GM19324 (cell line): ENCODE data around the gene UBE2N.
A peak's percentile ranks its signal among the peaks of the same experiment; 100 is the strongest.
"Not testable (repeated sequence)": the region's sequence is repeated elsewhere in the genome, so short reads cannot be mapped to it uniquely, and the experiment has no call there.

ENCODE experiments used
- ATAC-seq: cut with Tn5 transposase; IDR thresholded peaks from one replicate; pipeline ENCODE4 v1.9.1; 2021; ENCODE audit warnings: mild to moderate bottlenecking, moderate library complexity; ENCODE audit not compliant: unreplicated experiment, low FRiP score

The UBE2N gene

DNA sequence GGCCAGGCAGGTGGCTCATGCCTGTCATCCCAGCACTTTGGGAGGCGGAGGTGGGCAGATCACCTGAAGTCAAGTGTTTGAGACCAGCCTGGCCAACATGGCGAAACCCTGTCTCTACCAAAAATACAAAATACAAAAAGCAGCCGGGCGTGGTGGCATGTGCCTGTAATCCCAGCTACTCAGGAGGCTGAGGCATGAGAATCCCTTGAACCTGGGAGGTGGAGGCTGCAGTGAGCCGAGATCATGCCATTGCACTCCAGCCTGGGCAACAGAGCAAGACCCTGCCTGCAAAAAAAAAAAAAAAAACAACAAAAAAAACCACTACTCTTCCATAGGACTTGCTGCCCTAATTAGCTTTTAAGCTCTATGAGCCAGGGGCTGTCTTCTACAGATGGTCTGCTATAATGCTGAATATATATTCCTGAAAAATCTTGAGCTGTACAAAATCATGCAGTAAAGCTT is 59.7 kb downstream of the UBE2N start:
- not testable (repeated sequence) for ATAC-seq

DNA sequence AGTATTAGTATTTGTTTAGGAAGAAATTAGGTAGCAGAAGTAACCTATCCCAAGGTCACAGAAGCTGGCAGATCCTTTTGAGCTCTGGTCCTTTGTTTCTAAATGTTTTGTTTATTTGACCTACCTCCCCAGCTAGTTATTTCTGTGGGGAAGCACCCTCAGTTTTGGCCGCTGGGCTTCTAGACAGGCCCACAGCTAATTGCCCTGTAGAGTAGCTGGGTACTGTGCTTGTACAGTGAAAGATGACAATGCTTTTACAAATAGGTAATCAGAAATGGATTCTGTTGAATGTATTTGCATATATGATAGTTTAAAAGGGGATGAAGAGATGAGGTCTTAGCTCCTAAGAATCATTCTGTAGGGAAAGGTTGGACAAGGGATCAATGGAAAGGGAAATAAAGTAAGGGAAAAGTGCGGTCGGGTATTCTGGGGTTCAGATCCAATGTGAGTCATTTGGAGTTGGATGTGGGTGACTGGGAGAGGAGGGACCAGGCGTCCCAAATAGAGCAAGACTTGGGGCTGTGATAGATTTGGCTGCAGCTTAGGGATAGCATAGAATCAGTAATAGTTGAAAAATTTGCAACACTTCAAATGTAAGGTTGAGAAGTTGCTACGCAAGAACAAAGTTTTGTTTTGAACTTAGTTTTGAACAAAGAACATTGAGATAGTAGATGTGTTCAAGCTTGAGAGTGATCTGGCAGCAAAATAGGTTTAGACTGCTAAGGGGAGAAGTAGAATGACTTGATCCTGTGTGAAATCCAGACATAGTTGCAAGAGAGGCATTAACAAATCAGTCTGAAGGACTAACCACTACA is 60.4 kb downstream of the UBE2N start:
- no peak for ATAC-seq

DNA sequence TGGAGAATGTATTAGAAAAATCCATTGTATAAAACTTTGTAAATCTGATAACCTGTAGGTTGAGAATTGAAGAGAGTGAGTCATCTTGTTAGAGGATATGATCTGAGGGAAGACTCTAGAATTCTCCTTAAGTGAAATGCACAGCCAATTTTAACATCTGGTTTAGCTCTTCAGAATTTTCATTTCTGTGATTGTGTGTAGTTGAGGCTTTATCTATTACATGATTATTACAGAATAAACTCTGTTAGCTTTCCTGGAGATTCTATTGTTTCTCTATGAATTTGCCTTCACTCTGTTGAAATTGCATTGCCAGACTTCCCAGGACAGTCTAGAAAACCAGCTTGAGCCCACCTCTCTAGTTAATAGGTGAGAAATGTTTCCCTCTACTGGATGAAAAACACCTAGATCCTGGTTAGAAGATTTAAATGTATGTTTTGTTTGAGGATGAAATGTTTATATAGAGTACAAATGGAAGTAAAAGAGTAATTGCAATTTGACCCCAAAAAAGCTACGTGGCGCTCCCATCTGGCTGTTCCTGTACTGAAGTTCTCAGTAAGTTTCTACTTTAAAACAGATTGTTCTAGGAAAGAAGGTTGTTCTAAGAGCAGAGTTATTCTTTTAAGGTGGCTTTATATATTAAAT is 61.1 kb downstream of the UBE2N start:
- ATAC-seq = no peak

DNA sequence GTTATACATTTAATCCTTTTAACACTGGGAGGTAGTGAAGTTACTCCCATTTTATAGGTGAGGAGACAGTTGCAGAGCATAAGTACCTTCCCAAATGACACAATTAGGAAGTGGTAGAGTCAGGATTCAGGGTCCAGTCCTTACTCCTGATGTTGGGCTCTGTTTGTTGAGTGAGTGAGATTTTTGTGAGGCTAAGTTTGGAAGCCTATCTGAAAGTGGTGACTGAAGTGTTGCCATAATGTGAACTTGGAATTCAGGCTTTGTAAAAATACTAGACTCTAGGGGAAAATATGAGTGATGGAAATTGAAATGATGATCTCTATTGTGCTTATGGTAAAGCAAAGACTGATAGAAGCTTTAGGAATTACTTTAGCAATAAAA is 61.8 kb downstream of the UBE2N start:
- ATAC-seq = no peak

DNA sequence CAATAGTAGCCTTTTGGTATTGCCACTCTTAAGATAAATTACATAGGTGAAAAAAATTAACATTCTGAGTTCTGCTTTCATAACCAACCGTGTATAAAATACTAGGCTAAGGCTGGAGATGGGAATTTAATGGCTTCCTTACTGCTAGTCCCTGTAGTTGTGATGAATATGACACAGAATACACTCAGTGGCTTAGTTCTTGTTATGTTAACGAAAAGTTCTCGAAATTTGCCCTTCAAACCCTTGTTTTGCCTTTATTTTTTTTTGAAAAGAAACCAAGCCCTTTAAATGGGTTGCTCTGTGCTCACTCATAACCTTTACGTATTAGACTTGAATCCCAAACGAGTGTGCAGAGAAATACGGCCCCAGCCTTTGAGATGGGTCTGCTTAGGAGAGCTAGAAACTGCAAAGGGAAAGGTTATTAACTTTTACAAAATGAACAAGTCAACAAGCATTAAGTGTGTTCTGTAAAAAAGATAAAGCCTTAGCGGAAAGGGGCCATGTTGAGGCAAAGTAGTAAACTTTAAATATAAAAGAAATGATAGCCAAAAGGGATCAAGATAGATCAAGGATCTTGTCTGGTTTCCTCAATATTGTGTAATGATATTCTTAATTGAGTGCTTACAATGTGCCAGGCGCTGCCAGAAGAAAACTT is 62.3 kb downstream of the UBE2N start:
- no peak for ATAC-seq

DNA sequence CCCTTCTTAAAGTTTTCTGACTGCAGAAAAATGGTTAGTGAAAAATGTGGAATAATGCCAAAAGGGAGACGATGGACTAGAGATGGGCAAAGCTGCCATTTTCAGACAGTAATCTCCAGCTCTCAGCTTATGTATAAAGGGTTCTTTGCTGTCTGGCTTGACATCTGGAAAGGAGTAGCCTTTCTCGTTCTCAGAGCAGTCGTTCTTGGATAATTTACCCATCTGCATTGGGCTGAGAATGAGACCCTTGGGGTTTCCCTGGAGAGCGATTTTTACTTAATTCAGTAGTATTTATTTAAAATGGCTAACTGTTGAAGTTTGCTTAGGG is 62.8 kb downstream of the UBE2N start:
- no peak for ATAC-seq

DNA sequence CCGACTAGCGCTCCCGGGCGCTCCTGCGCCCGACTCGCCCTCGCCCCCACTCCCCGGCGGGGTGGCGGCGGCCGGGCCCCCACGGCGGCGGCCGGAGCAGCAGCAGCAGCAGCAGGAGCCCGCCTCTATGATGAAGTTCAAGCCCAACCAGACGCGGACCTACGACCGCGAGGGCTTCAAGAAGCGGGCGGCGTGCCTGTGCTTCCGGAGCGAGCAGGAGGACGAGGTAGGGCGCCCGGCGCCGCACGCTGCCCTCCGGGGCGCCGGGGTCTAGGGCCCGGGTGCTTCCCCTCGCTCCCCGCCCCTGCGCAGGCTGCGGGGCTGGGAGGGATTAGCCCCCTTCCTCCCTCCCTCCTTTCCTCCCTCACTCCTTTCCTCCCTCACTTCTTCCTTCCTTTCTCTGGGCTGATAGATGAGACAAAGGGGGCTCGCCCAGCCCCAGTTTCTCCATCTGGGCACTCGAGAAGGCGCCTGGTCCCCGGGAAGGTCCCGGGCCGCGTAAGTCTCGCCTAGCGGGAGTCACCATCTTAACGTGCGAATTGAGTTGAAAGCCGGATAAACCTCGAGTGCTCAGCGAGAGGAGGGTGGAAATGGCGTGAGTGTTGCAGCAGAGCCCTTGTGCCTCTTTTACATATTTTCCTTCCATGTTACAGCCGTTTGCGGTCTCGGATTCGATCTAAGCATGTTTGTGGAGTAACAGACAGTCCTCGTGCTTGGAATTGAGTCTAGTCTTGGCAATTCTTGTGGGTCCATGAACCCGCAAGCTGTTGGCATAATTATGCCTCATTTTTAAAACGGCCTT is 63.4 kb downstream of the UBE2N start:
- peak; percentile 34 for ATAC-seq

DNA sequence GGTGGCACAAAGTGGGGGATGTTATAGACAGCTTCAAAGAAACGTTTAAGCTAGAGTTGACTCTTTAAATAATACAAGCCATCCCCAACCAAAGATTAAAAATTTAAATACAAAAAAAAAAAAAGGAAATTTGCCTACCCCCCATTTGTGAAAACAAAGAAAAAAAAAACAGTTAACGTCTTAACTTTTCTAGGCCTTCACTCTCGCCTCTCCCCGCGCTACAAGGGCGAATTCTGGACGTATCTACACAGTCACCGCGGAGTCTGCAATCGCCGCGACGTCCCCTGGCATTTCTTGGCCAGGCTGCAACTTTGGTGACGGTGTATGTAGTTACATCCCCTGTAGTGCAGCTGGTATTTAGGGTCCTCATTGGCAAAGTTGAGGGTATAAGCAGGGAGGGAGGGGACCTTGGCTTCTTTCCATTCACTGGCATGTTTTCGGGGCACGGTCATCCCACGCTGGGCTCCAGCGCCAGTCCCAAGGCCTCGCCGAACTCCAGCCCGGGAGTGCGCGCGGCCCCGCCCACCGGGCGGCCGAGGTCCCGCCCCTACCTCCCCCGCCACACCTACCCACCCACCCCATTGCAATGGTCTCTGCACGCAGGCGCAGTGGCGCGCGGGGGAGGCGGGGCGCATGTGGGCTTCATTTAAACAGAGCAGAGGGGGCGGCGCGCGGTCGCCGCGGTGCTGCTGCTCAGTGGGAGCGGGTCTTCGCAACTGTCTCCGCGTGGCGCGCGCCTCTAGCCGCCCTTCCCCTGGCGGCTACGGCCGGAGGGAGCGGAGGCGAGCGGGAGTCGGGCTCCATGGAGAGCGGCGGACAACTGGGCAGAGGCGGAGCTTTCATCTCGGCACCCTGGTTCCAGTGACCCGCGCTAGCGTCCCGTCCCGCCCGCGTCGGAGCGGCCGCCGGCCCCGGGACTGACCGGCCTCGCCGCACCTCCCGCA is 64.2 kb downstream of the UBE2N start, which contains the start of gene NUDT4:
NUDT4 (plus strand) TSS at position 674 of the 944 bp plus-strand sequence. CDS start 398 bp downstream, outside the sequence.
- peak; percentile 81 for ATAC-seq

DNA sequence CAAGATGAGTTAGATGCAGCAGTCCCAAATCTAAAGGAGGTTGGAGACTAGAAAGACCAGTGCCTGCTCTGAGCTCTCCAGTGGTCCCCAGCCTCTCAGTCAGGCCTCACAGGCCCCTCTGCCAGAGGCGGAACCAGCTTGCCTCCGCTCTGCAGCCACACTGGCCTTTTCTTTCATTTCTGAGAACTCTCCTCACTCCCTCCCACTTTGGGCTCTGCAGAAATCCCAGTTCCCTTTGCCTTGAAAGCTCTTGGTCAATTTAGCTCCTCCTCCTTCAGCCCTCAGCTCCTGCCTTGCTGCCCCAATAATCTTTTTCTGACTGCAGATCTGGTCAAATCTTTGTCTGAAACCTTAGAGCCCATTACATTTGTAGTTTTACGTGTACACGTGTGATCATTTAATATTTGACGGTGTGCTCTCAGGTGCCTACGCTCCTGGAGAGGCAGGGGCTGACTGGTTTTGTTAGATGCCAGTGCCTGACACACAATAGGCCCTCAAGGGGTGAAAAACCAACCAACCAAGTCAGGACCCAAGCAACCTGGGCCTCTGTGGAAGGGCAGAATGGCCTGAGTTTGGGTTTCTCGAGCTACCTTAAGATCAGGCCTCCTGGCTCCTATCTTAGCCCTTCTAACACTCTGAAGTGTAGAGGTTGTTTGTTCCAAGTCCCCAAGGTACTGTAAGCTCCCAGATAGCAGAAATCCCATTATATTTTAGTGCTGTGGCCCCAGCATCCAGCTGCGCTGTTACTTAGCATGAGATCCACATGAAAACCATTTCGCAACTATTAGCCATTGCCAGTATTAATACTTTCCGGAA is 65.1 kb downstream of the UBE2N start:
- ATAC-seq = no peak

DNA sequence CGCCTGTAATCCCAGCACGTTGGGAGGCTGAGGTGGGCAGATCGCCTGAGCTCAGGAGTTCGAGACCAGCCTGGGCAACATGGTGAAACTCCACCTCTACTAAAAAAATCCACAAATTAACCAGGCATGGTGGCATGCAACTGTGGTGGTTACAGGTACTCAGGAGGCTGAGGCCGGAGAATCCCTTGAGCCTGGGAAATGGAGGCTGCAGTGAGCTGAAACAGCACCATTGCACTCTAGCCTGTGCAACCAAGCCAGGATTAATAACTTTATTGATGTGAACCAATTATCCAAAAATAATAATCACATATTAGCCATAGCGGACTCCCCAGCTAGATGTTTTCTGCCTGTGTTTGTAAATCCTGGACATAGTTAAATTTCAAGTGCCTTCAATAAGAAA is 65.8 kb downstream of the UBE2N start:
- no peak for ATAC-seq

DNA sequence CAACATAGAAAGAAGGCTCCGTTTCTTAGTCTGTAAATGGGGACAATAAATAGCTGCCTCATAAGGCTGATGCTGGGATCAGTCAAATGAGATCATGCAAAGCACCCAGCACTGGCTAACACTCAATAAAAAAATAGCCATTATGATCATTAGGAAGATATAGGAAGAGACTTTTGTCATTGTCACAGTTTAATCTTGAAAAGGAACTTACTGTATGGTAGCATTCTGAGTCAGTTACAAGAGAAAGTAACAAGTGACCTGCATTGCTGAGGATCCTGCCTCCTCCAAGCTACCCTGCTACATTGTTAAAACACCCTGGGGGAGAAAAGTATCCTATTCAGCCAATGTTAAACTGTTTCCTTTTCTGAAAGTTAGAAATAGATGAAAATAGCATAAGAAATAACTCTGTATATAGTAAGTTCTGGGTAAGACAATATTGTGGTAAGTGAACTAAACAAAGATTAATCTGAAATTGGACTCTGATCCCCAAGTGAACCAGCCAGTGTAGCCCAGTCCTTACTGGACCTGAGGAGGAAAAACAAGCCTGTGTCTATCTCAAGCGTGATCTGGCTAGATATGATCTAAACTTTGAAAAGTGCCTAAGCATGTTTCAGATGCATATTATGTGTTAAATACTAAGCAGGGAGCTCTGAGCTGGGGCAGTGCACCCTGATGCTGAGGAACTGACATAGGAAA is 67.6 kb downstream of the UBE2N start:
- ATAC-seq = no peak

DNA sequence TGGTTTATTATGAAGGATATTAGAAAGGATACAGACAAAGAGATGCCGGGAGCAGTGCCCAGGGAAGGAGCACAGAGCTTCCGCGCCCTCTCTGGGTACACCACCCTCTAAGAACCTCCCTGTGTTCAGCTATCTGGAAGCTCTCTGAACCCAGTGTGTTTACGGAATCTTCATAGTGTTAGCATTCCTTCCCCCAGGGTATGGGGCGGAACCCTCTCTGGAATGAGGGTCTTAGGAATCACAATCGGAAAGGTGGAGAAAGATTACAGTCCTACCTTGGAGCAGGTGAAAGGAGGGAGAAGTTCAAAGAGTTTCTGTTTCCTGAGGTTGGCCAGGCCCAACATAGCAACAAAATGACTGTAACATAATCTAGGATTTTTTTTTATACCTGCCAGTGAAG is 70.8 kb downstream of the UBE2N start:
- ATAC-seq = no peak

DNA sequence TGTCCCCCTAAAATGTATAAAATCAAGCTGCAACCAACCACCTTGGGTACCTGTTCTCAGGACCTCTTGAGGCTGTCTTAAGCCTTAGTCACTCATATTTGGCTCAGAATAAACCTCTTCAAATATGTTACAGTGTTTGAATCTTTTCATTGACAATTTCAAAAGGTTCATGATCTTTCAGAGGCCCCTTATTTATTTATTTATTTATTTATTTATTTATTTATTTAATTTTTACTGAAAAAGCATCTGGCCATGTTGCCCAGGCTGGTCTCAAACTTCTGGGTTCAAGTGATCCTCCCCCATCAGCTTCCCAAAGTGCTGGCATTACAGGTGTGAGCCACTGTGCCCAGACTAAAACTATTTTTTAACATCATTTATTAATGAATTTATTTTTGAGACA is 72.2 kb downstream of the UBE2N start:
- no peak for ATAC-seq

DNA sequence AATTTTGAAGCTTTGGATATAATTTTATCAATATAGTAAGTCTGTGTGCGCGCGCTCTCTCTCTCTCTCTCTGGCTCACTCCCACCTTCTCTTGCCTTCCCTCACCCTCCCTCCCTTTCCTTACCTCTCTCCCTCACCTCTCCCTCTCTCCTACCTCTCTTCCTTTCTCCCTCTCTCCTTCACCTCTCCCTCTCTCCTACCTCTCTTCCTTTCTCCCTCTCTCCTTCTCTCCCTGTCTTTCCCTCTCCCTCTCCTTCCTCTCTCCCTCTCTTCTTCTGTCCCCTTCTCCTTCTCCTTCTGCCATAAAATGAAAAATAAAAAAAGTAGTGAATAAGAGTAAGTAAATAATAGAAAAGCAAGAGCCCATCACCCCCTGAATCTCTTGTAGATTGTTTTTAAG is 73.0 kb downstream of the UBE2N start:
- no peak for ATAC-seq

DNA sequence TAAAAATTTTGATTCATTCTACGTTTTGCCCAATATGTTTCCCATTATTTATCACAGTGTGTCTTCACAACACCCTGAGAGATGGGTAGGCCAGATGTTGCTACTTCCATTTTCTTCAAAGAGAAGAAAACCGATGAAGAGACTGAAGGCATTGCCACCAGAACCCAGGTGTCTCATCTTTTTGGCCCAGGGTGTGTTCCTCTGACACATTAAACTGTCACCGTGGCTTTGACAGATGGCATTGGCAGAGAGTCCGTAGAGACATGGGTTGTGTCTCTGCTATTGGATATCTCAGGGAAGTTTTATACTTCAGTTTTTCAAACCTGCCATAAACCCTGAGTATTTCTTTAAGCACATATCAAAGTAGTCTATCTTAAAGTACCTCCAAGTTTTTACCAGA is 75.3 kb downstream of the UBE2N start:
- ATAC-seq = no peak

DNA sequence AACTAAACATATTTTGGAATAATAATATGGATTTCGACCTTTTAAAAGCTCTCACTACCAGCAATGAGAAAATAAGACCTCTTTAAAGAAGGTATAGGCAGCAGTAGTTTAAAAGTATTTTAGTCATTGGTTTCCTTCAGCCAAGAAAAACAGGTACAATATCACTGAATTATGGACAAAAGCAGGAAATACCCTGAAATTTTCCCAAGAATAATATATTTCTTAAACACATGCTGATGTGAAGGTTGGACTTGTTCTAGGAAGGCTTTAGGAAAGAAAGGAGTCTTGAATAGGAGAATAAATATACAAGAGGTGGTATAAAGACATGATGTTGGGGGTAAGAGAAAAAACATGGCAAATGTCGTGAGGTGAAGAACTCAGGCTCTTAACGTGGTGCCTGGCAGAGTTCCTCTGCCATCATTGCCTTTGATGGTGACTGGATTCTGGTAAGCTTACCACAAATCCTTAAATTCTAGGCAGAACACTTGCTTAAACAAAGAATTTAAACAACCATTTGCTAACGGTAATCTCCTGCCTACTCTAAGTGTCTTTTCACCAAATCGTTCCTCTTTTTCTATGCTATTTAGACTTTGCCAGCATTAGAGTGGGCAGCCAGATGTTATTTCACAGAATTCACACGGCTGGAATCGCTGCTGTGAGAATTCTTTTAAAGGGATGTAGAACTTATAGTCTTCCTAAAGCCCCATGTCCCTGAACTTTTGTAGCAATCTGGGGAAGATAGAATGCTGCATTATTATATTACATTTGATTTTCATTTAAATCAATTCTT is 75.9 kb downstream of the UBE2N start:
- ATAC-seq = no peak

DNA sequence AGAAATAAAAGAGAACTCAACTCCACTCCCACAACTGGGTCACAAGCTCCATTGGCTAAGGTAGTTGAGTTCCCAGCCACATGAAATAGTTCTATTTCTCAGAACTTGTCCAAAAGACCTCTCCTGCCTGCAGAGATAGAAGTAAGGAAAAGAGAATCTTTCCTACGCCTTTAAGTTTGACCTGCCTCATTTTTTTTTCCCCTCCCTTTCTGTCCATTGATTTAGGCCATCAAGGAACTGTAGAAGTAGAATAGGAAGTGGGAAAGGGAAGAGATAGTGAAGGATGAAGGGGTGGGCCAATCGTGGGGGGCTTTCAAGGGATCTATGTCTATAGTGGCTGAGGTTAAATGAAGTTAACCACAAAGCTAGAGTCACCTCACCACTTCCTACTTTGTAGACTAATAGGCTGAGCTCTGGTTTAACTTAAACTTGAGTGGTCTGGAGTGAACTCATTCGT is 77.9 kb downstream of the UBE2N start:
- no peak for ATAC-seq
